Measurements from ENCODE around the gene SNX24.
"Not testable (repeated sequence)": the region's sequence is repeated elsewhere in the genome, so short reads cannot be mapped to it uniquely, and the experiment has no call there.

SNX24 gene

DNA sequence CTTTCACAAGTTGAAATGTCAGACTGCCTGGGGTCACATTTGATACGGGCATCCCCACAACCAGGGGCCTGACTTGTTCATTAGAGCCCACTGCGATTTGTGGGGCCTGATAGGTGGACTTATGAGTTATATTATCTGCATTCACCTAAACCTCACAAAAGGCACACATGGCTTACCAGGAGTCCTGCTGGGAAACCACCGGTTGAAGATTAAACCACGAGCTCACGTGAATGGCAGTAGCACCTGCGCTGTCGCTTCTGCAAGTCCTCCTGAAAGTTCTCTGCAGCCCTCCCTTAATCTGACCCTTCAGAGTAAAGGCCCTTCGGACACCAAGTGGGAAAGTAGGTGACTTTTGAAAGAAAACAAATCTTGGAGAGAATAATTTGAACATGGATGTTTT lies 122.2 kb downstream of the SNX24 start:
- Histone ChIP-seq H3F3A (ENCODE audit: insufficient read depth) (peaks cover 10% of the 10 kb centered on the region; the same call in 1 of the 2 replicates), H3K27me3 (ENCODE audit: low read length) (no peaks in the 10 kb centered on the region), H3K27ac (ENCODE audit: low read depth, low read length) (peak overlapping the region; percentile 88), H2AFZ (ENCODE audit: low read depth, low read length, severe bottlenecking) (peak overlapping the region; percentile 27), H3K4me3 (ENCODE audit: insufficient read depth, low read length, poor library complexity, severe bottlenecking) (peak overlapping the region; percentile 4), H3K9me3 (ENCODE audit: insufficient read depth, low read length) (no peaks in the 10 kb centered on the region), H4K20me1 (ENCODE audit: low read depth, low read length) (no peaks in the 10 kb centered on the region), H3K79me2 (ENCODE audit: insufficient read depth, low read length) (no peaks in the 10 kb centered on the region), H3K36me3 (ENCODE audit: low read length) (no peaks in the 10 kb centered on the region), H3K9ac (ENCODE audit: low read length) (peak overlapping the region; percentile 48), H3K4me2 (ENCODE audit: low read depth, low read length, poor library complexity, severe bottlenecking) (peak overlapping the region; percentile 55), H3K9me2 (replicated peaks; ENCODE audit: insufficient read depth, low read length) (no peaks in the 10 kb centered on the region)
- no peak for TF ChIP-seq EZH2phosphoT487 (conservative IDR thresholded peaks at IDR 0.05; ENCODE audit: low read length)
- TF ChIP-seq, protein P1, sequence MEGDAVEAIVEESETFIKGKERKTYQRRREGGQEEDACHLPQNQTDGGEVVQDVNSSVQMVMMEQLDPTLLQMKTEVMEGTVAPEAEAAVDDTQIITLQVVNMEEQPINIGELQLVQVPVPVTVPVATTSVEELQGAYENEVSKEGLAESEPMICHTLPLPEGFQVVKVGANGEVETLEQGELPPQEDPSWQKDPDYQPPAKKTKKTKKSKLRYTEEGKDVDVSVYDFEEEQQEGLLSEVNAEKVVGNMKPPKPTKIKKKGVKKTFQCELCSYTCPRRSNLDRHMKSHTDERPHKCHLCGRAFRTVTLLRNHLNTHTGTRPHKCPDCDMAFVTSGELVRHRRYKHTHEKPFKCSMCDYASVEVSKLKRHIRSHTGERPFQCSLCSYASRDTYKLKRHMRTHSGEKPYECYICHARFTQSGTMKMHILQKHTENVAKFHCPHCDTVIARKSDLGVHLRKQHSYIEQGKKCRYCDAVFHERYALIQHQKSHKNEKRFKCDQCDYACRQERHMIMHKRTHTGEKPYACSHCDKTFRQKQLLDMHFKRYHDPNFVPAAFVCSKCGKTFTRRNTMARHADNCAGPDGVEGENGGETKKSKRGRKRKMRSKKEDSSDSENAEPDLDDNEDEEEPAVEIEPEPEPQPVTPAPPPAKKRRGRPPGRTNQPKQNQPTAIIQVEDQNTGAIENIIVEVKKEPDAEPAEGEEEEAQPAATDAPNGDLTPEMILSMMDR (IDR thresholded peaks at IDR 0.05; ENCODE audit: insufficient read depth, low read length, poor library complexity, severe bottlenecking): no peak

DNA sequence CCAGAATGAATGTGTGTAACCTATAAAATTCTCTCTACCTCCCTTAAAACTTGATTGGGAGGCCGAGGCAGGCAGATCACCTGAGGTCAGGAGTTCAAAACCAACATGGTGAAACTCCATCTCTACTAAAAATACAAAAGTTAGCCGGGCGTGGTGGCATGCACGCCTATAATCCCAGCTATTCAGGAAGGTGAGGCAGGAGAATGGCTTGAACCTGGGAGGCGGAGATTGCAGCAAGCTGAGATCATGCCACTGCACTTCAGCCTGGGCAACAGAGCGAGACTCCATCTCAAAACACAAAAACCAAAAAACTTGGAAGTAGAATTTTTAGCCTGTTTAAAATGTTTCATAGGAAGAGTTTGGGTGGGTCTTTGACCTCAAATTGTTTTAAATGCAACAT lies 122.6 kb downstream of the SNX24 start:
- Histone ChIP-seq H3F3A (ENCODE audit: insufficient read depth) (peaks cover 10% of the 10 kb centered on the region; the same call in 1 of the 2 replicates), H3K4me2 (ENCODE audit: low read depth, low read length, poor library complexity, severe bottlenecking) (peak overlapping the region; percentile 55), H3K27ac (ENCODE audit: low read depth, low read length) (peak overlapping the region; percentile 88)
- not testable (repeated sequence) for H3K9me3 ChIP-seq (ENCODE audit: insufficient read depth, low read length); H3K4me3 ChIP-seq (ENCODE audit: insufficient read depth, low read length, poor library complexity, severe bottlenecking); H3K9me2 ChIP-seq (replicated peaks; ENCODE audit: insufficient read depth, low read length); H3K79me2 ChIP-seq (ENCODE audit: insufficient read depth, low read length); H3K36me3 ChIP-seq (ENCODE audit: low read length); H4K20me1 ChIP-seq (ENCODE audit: low read depth, low read length); H3K9ac ChIP-seq (ENCODE audit: low read length); H3K27me3 ChIP-seq (ENCODE audit: low read length); H2AFZ ChIP-seq (ENCODE audit: low read depth, low read length, severe bottlenecking)

DNA sequence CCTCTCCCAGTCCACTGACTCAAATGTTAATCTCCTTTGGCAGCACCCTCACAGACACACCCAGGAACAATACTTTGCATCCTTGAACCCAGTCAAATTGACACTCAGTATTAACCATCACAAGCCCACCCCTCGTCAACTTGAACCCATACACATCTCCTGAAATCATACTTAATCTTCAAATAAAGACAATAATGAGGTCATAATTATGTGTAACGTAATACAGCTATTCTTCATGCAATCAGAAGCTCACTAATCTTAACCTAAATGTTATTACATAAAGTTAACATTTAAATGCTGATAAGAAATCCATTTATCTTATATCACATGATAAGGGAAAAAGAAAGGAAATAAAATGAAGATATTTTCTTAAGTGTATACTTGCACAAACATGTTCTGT lies 125.9 kb downstream of the SNX24 start:
- Histone ChIP-seq H3F3A (ENCODE audit: insufficient read depth) (peaks cover 10% of the 10 kb centered on the region; the same call in 1 of the 2 replicates), H3K9me3 (ENCODE audit: insufficient read depth, low read length) (no peaks in the 10 kb centered on the region), H3K36me3 (ENCODE audit: low read length) (no peaks in the 10 kb centered on the region), H3K27ac (ENCODE audit: low read depth, low read length) (no peak overlapping the region), H3K9ac (ENCODE audit: low read length) (no peak overlapping the region), H3K4me3 (ENCODE audit: insufficient read depth, low read length, poor library complexity, severe bottlenecking) (no peak overlapping the region), H3K79me2 (ENCODE audit: insufficient read depth, low read length) (no peaks in the 10 kb centered on the region), H4K20me1 (ENCODE audit: low read depth, low read length) (no peaks in the 10 kb centered on the region), H3K9me2 (replicated peaks; ENCODE audit: insufficient read depth, low read length) (no peaks in the 10 kb centered on the region), H3K4me2 (ENCODE audit: low read depth, low read length, poor library complexity, severe bottlenecking) (no peak overlapping the region), H3K27me3 (ENCODE audit: low read length) (no peaks in the 10 kb centered on the region), H2AFZ (ENCODE audit: low read depth, low read length, severe bottlenecking) (no peak overlapping the region)
- no peak for TF ChIP-seq EZH2phosphoT487 (conservative IDR thresholded peaks at IDR 0.05; ENCODE audit: low read length)
- TF ChIP-seq, protein P1 (IDR thresholded peaks at IDR 0.05; ENCODE audit: insufficient read depth, low read length, poor library complexity, severe bottlenecking): no peak

- Histone ChIP-seq H3K4me3 (ENCODE audit: insufficient read depth, low read length, poor library complexity, severe bottlenecking) (no peak overlapping the region), H3K36me3 (ENCODE audit: low read length) (no peaks in the 10 kb centered on the region), H3K9ac (ENCODE audit: low read length) (no peak overlapping the region), H3F3A (ENCODE audit: insufficient read depth) (no peaks in the 10 kb centered on the region), H2AFZ (ENCODE audit: low read depth, low read length, severe bottlenecking) (no peak overlapping the region), H3K4me2 (ENCODE audit: low read depth, low read length, poor library complexity, severe bottlenecking) (no peak overlapping the region), H4K20me1 (ENCODE audit: low read depth, low read length) (no peaks in the 10 kb centered on the region), H3K9me2 (replicated peaks; ENCODE audit: insufficient read depth, low read length) (no peaks in the 10 kb centered on the region), H3K27ac (ENCODE audit: low read depth, low read length) (no peak overlapping the region), H3K9me3 (ENCODE audit: insufficient read depth, low read length) (no peaks in the 10 kb centered on the region), H3K79me2 (ENCODE audit: insufficient read depth, low read length) (no peaks in the 10 kb centered on the region), H3K27me3 (ENCODE audit: low read length) (no peaks in the 10 kb centered on the region)
- no peak for TF ChIP-seq EZH2phosphoT487 (conservative IDR thresholded peaks at IDR 0.05; ENCODE audit: low read length)
- TF ChIP-seq, protein P1 (IDR thresholded peaks at IDR 0.05; ENCODE audit: insufficient read depth, low read length, poor library complexity, severe bottlenecking): no peak
These were observed 127.5 kb downstream of the SNX24 start for GRCh38 chr5:122972877-122973276.

- H3F3A ChIP-seq (ENCODE audit: insufficient read depth); H3K9me2 ChIP-seq (replicated peaks; ENCODE audit: insufficient read depth, low read length); H2AFZ ChIP-seq (ENCODE audit: low read depth, low read length, severe bottlenecking); H3K79me2 ChIP-seq (ENCODE audit: insufficient read depth, low read length); H3K9me3 ChIP-seq (ENCODE audit: insufficient read depth, low read length); H3K9ac ChIP-seq (ENCODE audit: low read length); H3K36me3 ChIP-seq (ENCODE audit: low read length); H4K20me1 ChIP-seq (ENCODE audit: low read depth, low read length); H3K27ac ChIP-seq (ENCODE audit: low read depth, low read length); H3K4me2 ChIP-seq (ENCODE audit: low read depth, low read length, poor library complexity, severe bottlenecking); H3K27me3 ChIP-seq (ENCODE audit: low read length); H3K4me3 ChIP-seq (ENCODE audit: insufficient read depth, low read length, poor library complexity, severe bottlenecking): not testable (repeated sequence)
These were observed 128.3 kb downstream of the SNX24 start for GRCh38 chr5:122973759-122974158.

GRCh38 chr5:122974251-122974650 lies 128.8 kb downstream of the SNX24 start:
- not testable (repeated sequence) for H3K79me2 ChIP-seq (ENCODE audit: insufficient read depth, low read length); H3K9ac ChIP-seq (ENCODE audit: low read length); H3K27me3 ChIP-seq (ENCODE audit: low read length); H3F3A ChIP-seq (ENCODE audit: insufficient read depth); H3K4me3 ChIP-seq (ENCODE audit: insufficient read depth, low read length, poor library complexity, severe bottlenecking); H3K9me2 ChIP-seq (replicated peaks; ENCODE audit: insufficient read depth, low read length); H4K20me1 ChIP-seq (ENCODE audit: low read depth, low read length); H3K27ac ChIP-seq (ENCODE audit: low read depth, low read length); H3K9me3 ChIP-seq (ENCODE audit: insufficient read depth, low read length); H3K4me2 ChIP-seq (ENCODE audit: low read depth, low read length, poor library complexity, severe bottlenecking); H3K36me3 ChIP-seq (ENCODE audit: low read length); H2AFZ ChIP-seq (ENCODE audit: low read depth, low read length, severe bottlenecking)

Data from SU-DHL-6 (cell line).